GM21528 (cell line): ENCODE measurements around the gene GPR152.
A peak's percentile ranks its signal among the peaks of the same experiment; 100 is the strongest.
"Not testable (repeated sequence)": the region's sequence is repeated elsewhere in the genome, so short reads cannot be mapped to it uniquely, and the experiment has no call there.

Source experiments
- ATAC-seq: cut with Tn5 transposase; IDR thresholded peaks from one replicate; pipeline ENCODE4 v1.9.1; 2021; ENCODE audit warnings: mild to moderate bottlenecking, moderate library complexity; ENCODE audit not compliant: unreplicated experiment, low FRiP score

The GPR152 gene

DNA sequence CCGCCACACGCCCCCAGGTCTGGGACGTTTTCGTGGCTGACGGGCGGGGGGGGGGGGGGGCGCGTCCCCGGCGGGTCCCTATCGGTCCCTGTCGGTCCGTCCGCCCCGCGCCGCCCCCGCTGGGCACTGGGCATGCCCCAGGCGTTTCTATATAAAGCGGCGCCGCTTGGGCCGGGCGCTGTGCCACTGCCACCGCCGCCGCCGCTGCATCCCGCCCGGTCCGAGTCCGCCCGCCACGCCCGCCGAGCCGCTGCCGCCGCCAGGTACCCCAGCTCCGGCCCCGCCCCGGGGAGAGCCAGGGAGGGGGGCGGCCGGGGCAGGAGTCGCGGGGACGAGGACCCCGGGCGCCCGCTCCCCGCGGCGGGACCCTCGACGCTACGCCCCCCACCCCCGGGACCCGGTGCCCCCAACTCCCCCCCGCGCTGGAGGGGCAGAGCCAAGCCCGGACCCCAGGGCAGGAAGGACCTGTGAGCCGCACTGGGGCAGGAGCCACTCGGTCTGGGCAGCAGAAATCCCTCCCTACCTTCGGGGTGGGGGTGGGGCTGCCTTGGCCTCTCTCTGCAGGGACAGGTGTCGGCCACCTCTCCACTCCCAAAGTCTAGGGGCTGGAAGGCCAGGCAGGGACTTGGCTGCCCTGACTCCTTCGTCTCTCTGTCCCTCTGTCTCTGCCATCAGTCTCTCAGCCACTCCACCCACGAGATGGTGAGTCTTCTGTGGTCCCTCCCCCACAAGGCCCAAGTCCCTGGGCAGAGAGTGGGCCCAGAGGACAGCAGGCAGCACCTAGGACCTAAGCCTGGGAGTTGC, 36.8 kb downstream of the GPR152 start, which contains the start of gene CARNS1:
CARNS1 (plus strand) TSS at position 178 of the 804 bp plus-strand sequence; CDS start at position 700, 522 bp downstream.
- ATAC-seq, result no peak

DNA sequence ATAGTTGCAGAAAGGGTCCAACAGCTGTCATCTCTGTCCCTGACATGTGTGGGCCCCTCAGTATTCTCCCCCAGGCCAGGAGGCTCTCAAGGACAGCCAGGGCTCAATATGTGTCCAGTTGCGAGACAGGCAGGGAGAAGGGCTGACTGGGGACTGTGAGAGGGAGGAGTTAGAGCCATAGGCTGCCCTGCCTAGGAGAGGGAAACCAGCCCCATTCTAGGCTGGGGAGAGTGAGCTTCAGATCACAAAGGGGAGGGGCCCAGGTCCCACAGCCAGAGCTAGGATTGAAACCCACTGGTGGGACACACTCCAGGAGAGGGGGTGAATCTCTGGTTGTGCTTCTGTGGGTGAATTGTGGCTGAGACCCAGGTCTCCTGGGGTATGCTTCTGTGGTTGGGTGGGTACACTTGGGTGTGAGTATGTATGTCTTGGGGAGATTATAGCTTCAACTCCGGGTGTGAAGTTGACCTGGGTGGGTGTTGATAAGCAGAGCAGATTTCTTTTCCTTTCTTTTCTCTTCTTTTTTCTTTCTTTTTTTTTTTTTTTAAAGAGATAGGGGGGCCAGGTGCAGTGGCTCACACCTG, 39.2 kb downstream of the GPR152 start:
- no peak for ATAC-seq

DNA sequence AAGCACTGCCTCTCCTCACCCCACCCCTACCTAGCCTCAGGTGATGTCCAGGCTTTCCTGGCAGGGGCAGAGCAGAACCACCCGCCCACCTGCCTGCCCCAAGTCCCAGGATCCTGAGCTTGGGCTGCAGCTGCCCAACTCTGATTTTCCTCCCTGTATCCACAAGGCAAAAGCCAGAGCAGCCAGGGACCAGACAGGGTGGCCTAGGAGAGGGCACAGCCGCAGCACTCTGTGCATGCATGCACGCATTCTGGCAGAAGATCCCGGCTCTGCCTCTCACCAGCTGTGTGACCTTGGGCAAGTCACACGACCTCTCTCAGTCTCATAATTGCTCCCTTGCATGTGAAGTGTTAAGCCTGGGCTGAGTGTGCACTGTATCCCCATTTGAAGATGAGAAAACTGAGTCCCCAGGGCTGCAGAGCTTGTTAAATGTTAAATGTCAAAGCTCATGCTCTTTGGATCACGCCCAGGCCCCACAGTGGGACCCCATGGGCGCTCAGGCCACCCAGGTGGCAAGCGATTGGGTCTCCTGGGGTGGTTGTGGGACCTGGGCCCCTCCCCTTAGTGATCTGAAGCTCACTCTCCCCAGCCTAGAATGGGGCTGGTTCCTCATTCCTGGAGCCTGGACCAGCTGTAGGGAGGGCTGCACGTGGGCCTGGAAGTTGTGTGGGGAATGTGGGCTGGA, 39.9 kb downstream of the GPR152 start:
- no peak for ATAC-seq

DNA sequence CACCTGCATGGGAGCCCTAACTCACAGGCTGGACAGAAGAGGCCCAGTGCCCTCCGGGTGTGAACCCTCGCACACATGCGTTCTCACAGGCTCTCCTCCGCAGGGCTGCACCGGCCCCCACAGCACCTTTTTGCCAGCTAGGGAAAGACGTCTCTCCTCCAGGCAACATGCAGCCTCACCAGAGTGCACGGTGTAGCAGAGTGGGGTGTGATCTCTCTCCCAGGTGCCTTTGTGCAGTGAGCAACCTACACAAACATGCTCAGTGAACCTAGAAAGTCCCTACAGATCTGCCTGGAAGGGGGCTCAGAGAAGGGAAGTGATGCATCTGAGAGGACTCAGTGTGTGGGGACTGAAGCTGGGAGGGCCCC, 40.8 kb downstream of the GPR152 start:
- no peak for ATAC-seq

DNA sequence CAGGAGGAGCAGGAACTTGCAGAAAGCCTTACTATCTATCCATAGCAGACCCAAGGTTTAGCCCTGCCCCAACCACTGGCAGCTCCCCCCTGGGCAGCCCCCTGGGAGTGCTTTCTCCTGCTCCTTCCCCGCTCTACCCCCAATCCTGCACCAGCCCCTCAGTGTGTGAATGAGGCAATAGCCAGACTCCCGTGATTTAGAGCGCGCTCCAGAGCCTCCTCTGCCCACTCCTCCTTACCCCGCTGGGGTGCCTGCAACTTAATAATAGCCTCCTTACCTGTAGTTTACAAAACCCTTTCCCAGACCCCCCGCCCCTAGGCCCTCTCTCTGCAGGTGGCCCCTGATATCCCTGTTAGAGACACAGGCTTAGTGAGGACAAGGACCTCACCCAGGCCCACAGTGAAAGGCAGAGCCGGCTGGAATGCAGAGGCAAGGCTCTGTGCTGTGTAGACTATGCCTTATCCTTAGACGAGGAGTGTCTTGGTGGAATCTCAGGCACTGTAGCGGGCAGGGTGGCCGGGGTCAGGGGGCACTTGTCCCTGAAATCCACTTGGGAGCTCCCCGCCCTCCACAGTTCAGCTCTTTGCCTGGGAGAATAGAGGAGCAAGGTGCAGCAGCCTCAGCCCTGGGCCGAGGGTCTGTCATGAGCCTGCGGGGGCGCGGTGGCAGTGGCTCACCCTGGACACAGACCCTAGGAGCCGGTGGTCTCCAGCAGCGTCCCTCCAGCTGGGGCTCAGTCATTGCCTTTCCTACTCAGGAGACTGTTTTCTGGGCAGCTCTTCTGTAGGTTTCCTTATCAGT, 41.3 kb downstream of the GPR152 start:
- ATAC-seq, result no peak

DNA sequence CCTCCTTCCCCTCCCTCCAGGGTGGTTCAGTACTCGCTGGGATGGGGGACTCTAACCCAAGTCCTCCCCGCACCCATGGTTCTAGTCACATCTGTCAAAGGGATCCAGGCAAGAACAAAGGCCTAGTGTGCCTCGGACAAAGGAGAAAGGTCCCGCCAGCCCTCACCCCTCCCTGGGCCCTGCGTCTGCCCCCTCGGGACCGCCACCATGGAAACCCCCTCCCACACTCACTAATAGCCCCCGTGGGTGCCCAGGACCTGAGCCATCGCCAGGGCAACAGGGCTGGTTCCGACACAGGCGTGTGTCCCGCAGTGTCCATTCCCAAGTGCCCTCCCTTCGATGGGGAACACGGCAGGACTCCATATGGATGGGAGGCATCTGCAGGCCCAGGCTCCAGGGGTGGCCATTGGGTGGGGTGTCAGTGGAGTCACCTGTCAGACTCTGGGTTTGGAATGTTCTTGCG, 42.1 kb downstream of the GPR152 start:
- ATAC-seq, result no peak

DNA sequence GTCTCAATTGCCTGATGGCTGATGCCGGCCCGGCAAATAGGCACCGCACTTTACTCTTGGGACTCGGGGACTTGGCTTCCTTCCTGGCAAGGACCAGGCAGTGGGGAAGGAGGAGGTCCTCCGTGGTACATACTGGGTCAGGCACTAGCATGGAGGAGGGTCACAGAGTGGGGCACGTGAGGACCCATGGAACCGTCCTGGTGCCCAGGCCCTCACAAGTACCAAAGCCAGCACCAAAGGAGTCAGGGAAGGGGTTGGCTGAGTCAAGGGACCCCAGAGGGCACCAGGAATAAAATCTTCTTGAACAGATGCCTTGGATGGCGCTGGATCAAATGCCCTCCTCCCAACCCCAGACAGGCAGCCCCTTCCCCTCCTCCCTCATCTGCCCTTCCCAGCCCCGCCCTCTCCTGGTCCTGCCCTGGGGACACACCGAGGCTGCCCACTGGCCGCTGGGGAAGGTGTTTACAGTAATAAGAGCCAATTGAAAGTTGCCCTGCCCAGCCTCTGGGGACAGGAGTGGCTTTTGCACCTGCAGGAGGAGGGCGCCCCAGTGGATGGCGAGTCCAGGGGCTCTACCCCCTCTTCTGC, 42.7 kb downstream of the GPR152 start:
- ATAC-seq, result no peak

DNA sequence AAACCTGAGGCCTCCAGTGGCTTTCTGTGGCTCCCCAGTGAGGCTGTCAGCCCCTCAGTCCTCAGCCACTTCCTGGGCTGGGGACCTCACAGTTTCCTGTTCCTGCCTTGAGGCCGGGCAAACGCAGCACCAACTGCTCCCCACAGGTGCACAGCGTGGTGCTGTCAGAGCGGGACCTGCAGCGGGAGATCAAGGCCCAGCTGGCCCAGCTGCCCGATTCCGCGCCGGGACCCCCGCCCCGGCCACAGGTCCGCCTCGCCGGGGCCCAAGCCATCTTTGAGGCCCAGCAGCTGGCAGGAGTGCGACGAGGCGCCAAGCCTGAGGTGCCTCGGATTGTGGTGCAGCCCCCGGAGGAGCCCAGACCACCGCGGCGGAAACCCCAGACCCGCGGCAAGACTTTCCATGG, 43.3 kb downstream of the GPR152 start:
- ATAC-seq, result peak; percentile 51

DNA sequence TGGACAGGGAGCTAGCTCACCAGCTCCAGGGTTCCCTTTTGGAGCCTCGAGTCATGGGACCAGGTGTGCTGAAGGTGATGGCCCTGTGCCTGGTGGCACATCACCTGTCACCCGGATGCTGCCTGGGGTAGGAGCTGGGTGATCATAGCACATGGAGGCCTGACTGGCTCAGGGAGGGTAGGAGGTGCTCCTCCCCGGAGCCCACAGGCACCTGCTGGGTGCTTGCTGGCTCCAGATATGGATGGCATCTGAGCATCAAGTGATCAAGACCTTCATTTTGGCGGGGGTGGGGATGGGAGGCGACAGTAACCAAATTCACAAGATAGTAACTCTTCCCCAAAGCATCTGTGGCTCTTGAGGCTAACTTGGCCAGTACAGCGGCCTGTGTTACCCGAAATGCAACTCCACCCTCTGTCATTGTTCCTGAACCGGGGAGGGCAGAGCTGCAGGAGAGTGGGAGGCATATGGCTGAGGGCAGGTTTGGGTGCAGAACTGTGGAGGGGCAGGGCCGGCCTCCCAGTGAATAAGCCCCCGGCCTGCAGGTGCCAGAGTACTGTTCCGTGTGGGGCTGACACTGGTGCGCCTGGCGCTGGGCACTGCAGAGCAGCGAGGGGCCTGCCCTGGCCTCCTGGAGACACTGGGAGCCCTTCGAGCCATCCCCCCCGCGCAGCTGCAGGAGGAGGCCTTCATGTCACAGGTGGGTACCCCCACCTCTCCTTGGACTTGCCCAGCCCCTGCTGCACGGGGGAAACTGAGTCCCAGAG, 43.9 kb downstream of the GPR152 start:
- peak; percentile 23 for ATAC-seq

DNA sequence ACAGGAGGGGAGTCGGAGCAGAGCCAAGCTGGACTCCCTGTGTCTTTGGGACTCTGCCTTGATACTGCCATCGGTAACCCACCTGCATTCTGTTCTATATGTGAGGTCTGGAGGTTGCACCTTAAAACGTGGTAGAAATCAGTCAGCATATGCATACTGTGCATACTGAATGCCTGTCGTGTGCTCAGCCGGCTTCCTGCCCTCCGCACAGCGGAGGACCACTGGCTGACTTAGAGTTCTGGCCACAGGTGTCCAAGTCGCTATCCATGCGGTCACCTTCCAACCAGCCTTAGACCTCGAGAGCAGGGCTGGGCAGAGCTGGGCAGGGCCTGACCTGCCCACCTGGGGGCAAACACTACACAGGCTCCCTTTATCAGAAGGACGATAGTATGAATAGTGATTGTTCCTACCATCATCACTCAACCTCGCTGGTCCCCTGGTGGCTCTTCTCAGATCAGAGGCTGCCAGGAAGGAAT, 44.8 kb downstream of the GPR152 start:
- no peak for ATAC-seq

DNA sequence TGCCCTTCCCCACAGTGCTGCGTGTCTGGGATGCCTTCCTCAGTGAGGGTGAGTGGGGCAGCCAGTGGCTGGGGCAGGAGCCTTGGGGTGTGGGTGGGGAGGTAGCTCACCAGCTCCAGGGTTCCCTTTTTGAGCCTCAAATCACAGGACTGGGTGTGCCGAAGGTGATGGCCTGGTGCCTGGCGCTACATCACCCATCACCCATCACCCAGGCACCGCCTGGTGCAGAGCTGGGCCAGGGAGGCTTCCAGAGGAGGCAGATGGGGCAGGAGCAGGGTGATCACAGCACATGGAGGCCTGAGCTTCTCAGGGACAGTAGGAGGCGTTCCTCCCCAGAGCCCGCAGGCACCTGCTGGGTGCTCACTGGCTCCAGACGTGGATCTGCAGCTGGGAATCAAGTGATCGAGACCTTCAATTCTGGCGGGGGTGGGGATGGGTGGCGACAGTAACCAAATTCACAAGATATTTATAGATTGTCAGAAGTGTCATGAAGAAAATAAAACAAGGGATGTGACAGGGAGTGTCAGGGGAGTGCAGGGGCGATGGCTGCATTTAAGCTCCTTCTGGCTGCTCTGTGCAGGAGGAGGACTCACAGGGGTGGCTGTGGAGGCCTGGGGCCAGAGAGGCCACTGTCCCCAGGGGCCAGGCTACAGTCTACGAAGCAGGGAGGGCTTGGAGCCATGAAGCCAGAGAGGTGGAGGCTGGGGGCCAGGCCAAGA, 45.4 kb downstream of the GPR152 start:
- no peak for ATAC-seq

DNA sequence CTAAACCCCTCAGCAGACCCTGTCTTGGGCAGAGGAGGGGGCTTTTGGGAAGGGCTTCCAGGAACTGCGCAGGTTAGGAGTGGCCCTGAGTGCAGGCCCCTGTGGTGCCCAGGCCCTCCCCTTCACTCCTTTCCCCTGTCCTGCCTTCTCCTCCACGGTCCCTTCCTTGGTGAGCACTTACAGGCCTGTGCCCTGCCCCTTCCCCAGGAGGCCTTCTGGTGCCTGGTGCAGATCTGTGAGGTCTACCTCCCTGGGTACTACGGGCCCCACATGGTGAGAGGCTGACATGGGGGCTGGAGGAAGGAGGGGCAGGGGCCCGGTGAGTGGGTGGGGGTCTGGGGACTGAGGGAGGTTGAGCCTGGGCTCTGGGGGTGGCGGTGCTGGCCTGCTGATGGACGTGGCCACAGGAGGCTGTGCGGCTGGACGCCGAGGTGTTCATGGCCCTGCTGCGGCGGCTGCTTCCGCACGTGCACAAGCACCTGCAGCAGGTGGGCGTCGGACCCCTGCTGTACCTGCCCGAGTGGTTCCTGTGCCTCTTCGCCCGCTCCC, 46.0 kb downstream of the GPR152 start:
- no peak for ATAC-seq

DNA sequence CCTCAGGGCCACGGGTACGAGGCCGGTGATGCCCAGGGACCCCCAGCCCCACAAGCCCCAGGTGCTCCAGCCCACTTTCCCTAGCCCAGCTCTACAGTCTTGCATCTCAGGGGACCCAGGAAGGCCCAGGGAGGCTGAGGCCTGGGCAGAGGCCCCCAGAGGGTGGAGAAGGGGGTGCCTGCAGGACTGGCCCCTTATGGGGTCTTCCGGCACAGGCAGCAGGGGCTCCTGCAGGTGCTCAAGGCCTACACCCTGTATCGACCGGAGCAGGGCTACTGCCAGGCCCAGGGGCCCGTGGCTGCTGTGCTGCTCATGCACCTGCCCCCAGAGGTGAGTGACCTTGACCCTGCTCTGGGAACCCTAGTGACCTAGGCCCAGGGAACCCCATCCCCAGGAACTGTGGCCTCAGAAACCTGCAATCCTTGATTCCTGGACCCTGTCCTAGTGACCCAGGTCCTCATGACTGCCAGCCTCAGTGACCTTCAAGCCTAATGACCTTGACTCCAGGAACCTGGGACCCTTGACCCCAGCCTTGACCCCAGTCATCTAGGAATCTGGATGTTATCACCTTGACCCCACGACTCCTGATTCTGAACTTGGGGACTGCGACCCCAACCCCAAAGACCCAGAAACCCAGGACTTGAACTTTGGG, 46.7 kb downstream of the GPR152 start:
- ATAC-seq, result no peak

DNA sequence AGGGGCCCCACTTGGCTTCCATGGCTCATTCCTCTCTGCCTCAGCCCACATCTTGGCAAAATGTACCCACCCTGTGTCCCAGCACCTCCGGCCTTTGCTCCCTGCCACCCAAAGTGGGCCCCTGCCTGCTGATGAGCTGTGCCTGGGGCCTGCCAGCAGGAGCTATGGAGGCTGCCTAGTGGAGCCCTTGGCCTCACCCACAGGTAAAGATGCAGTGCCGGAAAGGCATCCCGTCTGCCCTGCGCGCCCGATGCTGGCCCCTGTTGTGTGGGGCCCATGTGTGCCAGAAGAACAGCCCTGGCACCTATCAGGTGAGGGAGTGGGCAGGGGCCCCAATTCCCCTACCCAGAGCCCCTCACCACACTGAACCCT, 47.3 kb downstream of the GPR152 start:
- ATAC-seq, result no peak

DNA sequence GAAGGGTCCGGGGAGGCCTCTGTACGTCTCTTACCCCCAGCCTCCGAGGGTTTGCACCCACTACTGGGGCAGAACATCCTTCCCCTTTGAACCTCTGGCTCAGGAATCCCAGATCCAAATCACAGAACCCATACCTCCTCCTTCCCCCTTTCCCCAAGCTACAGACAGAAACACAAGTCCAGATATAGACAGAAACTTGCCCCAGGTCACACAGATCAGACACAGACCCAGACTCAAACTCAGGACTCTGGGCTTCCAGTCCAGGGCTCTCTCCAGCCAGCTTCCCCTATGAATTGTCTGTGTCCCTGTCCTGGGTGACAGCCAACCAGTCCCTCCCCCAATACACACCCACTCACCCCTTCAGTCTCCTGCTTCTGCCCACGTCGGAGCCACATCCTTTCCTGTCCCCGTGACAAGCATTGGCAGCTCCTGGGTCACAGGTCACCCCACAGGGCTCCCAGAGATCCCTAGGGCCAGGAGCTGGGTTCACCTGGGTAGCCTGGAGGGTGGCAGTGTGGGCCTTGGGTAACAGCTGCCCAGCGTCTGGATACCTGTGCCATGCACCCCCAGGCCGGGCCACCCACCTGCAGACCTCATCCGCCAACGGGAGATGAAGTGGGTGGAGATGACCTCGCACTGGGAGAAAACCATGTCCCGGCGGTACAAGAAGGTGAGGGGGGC, 47.9 kb downstream of the GPR152 start:
- ATAC-seq, result no peak

DNA sequence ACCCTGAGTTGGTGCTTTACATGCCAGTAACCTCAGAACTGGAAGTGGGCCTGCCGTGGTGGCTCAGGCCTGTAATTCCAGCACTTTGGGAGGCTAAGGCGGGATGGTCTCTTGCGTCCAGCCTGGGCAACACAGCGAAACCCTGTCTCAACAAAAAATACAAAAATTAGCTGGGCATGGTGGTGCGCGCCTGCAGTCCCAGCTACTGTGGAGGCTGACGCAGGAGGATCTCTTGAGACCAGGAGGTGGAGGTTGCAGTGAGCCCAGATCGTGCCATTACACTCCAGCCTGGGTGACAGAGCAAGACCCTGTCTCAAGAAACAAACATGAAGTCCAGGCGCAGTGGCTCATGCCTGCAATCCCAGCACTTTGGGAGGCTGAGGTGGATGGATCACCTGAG, 49.4 kb downstream of the GPR152 start:
- ATAC-seq, result not testable (repeated sequence)

DNA sequence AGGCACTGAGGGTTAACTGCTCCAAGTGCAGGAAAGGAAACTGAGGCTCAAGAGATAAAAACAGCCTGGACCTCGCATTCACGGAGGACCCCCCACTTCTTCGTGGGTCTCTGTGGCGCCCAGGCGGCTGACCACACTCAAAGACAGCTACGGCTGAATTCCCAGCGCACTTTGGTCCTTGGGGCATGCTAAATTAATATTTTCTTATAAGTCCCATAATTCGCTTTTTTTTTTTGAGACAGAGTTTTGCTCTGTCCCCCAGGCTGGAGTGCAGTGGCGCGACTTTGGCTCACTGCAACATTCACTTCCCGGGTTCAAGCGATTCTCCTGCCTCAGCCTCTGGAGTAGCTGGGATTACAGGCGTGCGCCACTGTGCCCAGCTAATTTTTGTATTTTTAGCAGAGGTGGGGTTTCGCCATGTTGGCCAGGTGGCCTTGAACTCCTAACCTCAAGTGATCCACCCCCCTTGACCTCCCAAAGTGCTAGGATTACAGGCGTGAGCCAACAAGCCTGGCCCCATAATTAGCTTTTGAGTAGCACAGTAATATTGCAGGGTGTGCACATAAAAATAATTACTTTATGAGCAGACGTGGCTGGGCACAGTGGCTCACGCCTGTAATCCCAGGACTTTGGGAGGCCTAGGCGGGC, 50.2 kb downstream of the GPR152 start:
- ATAC-seq, result not testable (repeated sequence)
